Suprapubic skin (tissue), 4 donors: ENCODE data around the gene TRIM28. TPM values are rescaled to one million over a fixed set of nuclear protein-coding genes. Genes with fewer than 3 reads are reported as not detected.

ENCODE experiments used
- total RNA-seq, 4 donors: library from RNA; depleted of rRNA; stranded (reverse); fragments of >200 nt; gene quantifications; one replicate each; pipeline ENCODE4 v1.1.0, GENCODE V29; 2016

TRIM28 gene
- total RNA-seq, 4 donors from 2014 or later, result 334 to 395 (median 360) TPM

Other genes starting within 250 kb of the TRIM28 start
- 10 to 100 TPM; 36.9 to 70.3 (median 42.1) TPM for gene ERVK3-1, start 238.7 kb upstream of the TRIM28 start, total RNA-seq
- gene ZSCAN22, start 217.1 kb upstream of the TRIM28 start, total RNA-seq, result 1 to 10 TPM; 4.3 to 7.6 (median 5.6) TPM
- gene A1BG, start 190.6 kb upstream of the TRIM28 start, total RNA-seq, result 10 to 100 TPM in 2 of 4 donors, 1 to 10 TPM in 2; 1.0 to 14.9 (median 8.1) TPM
- 1 to 10 TPM; 2.4 to 4.8 (median 3.4) TPM for gene ZNF497, start 181.3 kb upstream of the TRIM28 start, total RNA-seq
- 1 to 10 TPM; 2.6 to 6.2 (median 4.3) TPM for gene ZNF837, start 163.0 kb upstream of the TRIM28 start, total RNA-seq
- gene RPS5, start 156.8 kb upstream of the TRIM28 start, total RNA-seq, result 1,000 to 10,000 TPM; 1,253 to 2,519 (median 2,306) TPM
- gene RNF225, start 148.4 kb upstream of the TRIM28 start, total RNA-seq, result 10 to 100 TPM in 2 of 4 donors, 1 to 10 TPM in 1, not detected in 1; 3.9 to 13.7 (median 13.6) TPM
- 10 to 100 TPM; 15.8 to 21.2 (median 17.4) TPM for gene ZNF584, start 135.4 kb upstream of the TRIM28 start, total RNA-seq
- 1 to 10 TPM; 1.7 to 2.9 (median 2.3) TPM for gene ZNF132, start 103.9 kb upstream of the TRIM28 start, total RNA-seq
- gene ZNF324B, start 92.4 kb upstream of the TRIM28 start, total RNA-seq, result 10 to 100 TPM in 3 of 4 donors, 1 to 10 TPM in 1; 9.7 to 28.7 (median 13.8) TPM
- 10 to 100 TPM; 20.3 to 41.5 (median 25.6) TPM for gene ZNF324, start 77.0 kb upstream of the TRIM28 start, total RNA-seq
- 10 to 100 TPM; 19.8 to 38.8 (median 24.0) TPM for gene ZNF446, start 67.7 kb upstream of the TRIM28 start, total RNA-seq
- 10 to 100 TPM in 2 of 4 donors, 1 to 10 TPM in 2; 2.1 to 19.1 (median 10.7) TPM for gene SLC27A5, start 32.1 kb upstream of the TRIM28 start, total RNA-seq
- 10 to 100 TPM in 3 of 4 donors, 1 to 10 TPM in 1; 6.7 to 20.7 (median 15.8) TPM for gene ZBTB45, start 24.3 kb upstream of the TRIM28 start, total RNA-seq
- 100 to 1,000 TPM in 3 of 4 donors, 10 to 100 TPM in 1; 96.1 to 120 (median 103) TPM for gene CHMP2A, start 11.0 kb downstream of the TRIM28 start, total RNA-seq
- gene UBE2M, start 14.5 kb downstream of the TRIM28 start, total RNA-seq, result 10 to 100 TPM; 16.4 to 31.5 (median 21.7) TPM
- 10 to 100 TPM; 29.0 to 53.2 (median 37.5) TPM for gene MZF1, start 29.3 kb downstream of the TRIM28 start, total RNA-seq